Endodermal cell (in vitro differentiated cells): ENCODE measurements around the gene DNAH5. TPM values are rescaled to one million over a fixed set of nuclear protein-coding genes. Genes with fewer than 3 reads are reported as not detected.

Experiments used
- DNase-seq: peaks from one replicate; pipeline ENCODE4 v3.0.0-alpha.2; 2017
- H3K27ac ChIP-seq: 2 replicates; pipeline ENCODE4 v1.5.1; 2013; ENCODE audit warnings: mild to moderate bottlenecking, low read depth, low read length, moderate library complexity
- H3K27me3 ChIP-seq: 2 replicates; pipeline ENCODE4 v1.6.1; 2013; ENCODE audit warnings: mild to moderate bottlenecking, low read length, moderate library complexity; ENCODE audit not compliant: insufficient read depth, control insufficient read depth, poor library complexity, severe bottlenecking
- H3K36me3 ChIP-seq: 2 replicates; pipeline ENCODE4 v1.7.0; 2013; ENCODE audit warnings: mild to moderate bottlenecking, low read length, moderate library complexity; ENCODE audit not compliant: control insufficient read depth, insufficient read depth
- H3K4me1 ChIP-seq: one replicate; pipeline ENCODE4 v1.7.0; 2013; ENCODE audit warnings: low read length; ENCODE audit not compliant: control insufficient read depth, insufficient read depth
- H3K4me3 ChIP-seq: 2 replicates; pipeline ENCODE4 v1.5.1; 2013; ENCODE audit warnings: mild to moderate bottlenecking, low read length, moderate library complexity
- H3K9ac ChIP-seq: 2 replicates; pipeline ENCODE4 v1.6.1; 2013; ENCODE audit warnings: mild to moderate bottlenecking, low read length, moderate library complexity; ENCODE audit not compliant: poor library complexity, severe bottlenecking; ENCODE audit errors: extremely low read depth
- H3K9me3 ChIP-seq: 2 replicates; pipeline ENCODE4 v1.6.1; 2013; ENCODE audit warnings: mild to moderate bottlenecking, low read length, moderate library complexity; ENCODE audit not compliant: control insufficient read depth
- H3K27ac Mint-ChIP-seq: 2 replicates; pipeline ENCODE4 v1.8.0; 2020; ENCODE audit warnings: mixed read lengths
- H3K27me3 Mint-ChIP-seq: 2 replicates; pipeline ENCODE4 v1.8.0; 2021; ENCODE audit warnings: mild to moderate bottlenecking, mixed read lengths; ENCODE audit not compliant: insufficient read depth
- H3K36me3 Mint-ChIP-seq: 2 replicates; pipeline ENCODE4 v1.8.0; 2020; ENCODE audit warnings: low read depth, mixed read lengths
- H3K4me1 Mint-ChIP-seq: 2 replicates; pipeline ENCODE4 v1.8.0; 2020; ENCODE audit warnings: mixed read lengths
- H3K4me3 Mint-ChIP-seq: 2 replicates; pipeline ENCODE4 v1.8.0; 2020; ENCODE audit warnings: mild to moderate bottlenecking, moderate library complexity, mixed read lengths
- H3K9me3 Mint-ChIP-seq: 2 replicates; pipeline ENCODE4 v1.8.0; 2020; ENCODE audit warnings: mild to moderate bottlenecking, mixed read lengths
- CTCF ChIP-seq: fragments of 200-600 bp; sonication (generic); conservative IDR thresholded peaks from 2 replicates; pipeline ENCODE4 v1.5.0; 2021; ENCODE audit warnings: antibody characterized with exemption, mild to moderate bottlenecking
- WGBS, 2 experiments: methylation state at CpG; one replicate each; pipeline versions ENCODE4 v1.1.5 to v1.1.7; 2013; ENCODE audit warnings: missing lambda C conversion rate in 2 of 2, mixed read lengths in 1 of 2; ENCODE audit not compliant: insufficient coverage in 1 of 2, insufficient read length in 1 of 2; 5-methylcytosine and 5-hydroxymethylcytosine counted together
- total RNA-seq, 2 donors: library from RNA; stranded (reverse); fragmentation: NEBNext Ultra II Directional in 1 of 2; extraction: Animal tissue kit (Norgen Biotek cat#: 25700) in 1 of 2; gene quantifications; 2 replicates in 1 of 2; 3 replicates in 1 of 2; pipeline ENCODE4 v1.2.1, GENCODE V29; 2021

The DNAH5 gene
- total RNA-seq, 2 donors from 2014 or later = 0.84 to 1.8 TPM

- no peak for DNase-seq
- no peaks in the 10 kb centered on the region for H3K27me3 Mint-ChIP-seq
- no peak overlapping the region for H3K27ac Mint-ChIP-seq
- peaks cover 27% of the 10 kb centered on the region for H3K9me3 Mint-ChIP-seq
- peaks cover 3% of the 10 kb centered on the region for H3K4me1 Mint-ChIP-seq
- no peak overlapping the region for H3K4me3 Mint-ChIP-seq
- H3K36me3 Mint-ChIP-seq = peaks cover 15% of the 10 kb centered on the region
- H3K4me3 ChIP-seq = no peak overlapping the region
- H3K27ac ChIP-seq = no peak overlapping the region
- WGBS, 2 experiments = 86 to 92% methylated on average over 7 to 8 of the region's 9 CpGs
- no peaks in the 10 kb centered on the region for H3K36me3 ChIP-seq
- TF ChIP-seq CTCF = no peak
- H3K9me3 ChIP-seq = peaks cover 20% of the 10 kb centered on the region
- H3K9ac ChIP-seq = no peak overlapping the region
- peaks cover 4% of the 10 kb centered on the region for H3K4me1 ChIP-seq
- no peaks in the 10 kb centered on the region for H3K27me3 ChIP-seq
Observed at GRCh38 chr5:13830536-13830935, 114.0 kb downstream of the DNAH5 start.

- Histone ChIP-seq H3K9me3 (no peaks in the 10 kb centered on the region), H3K36me3 (no peaks in the 10 kb centered on the region), H3K9ac (no peak overlapping the region), H3K4me3 (no peak overlapping the region), H3K27me3 (no peaks in the 10 kb centered on the region), H3K4me1 (no peaks in the 10 kb centered on the region), H3K27ac (no peak overlapping the region)
- no peak for TF ChIP-seq CTCF
- Mint-ChIP-seq H3K36me3 (no peaks in the 10 kb centered on the region), H3K4me3 (no peak overlapping the region), H3K27ac (no peak overlapping the region), H3K4me1 (no peaks in the 10 kb centered on the region), H3K9me3 (peaks cover 2% of the 10 kb centered on the region), H3K27me3 (no peaks in the 10 kb centered on the region)
- DNase-seq = no peak
- WGBS, 2 experiments = 100% methylated on average over 1 of the region's 2 CpGs; no CpG with 5 or more reads in 1 of the 2 experiments
Observed at GRCh38 chr5:13821366-13821765, 123.1 kb downstream of the DNAH5 start.

- Mint-ChIP-seq H3K4me3 (no peak overlapping the region), H3K27ac (no peak overlapping the region), H3K4me1 (no peaks in the 10 kb centered on the region), H3K36me3 (no peaks in the 10 kb centered on the region), H3K9me3 (no peaks in the 10 kb centered on the region), H3K27me3 (no peaks in the 10 kb centered on the region)
- no peak for DNase-seq
- Histone ChIP-seq H3K4me1 (no peaks in the 10 kb centered on the region), H3K36me3 (no peaks in the 10 kb centered on the region), H3K27me3 (no peaks in the 10 kb centered on the region), H3K9me3 (no peaks in the 10 kb centered on the region), H3K4me3 (no peak overlapping the region), H3K27ac (no peak overlapping the region), H3K9ac (no peak overlapping the region)
- WGBS, 2 experiments = 97% methylated on average over 2 of the region's 2 CpGs; no CpG with 5 or more reads in 1 of the 2 experiments
- TF ChIP-seq CTCF = no peak
Observed at GRCh38 chr5:13816126-13816525, 128.4 kb downstream of the DNAH5 start.
